Measurements from ENCODE around the gene RAB9A.
"Not testable (repeated sequence)": the region's sequence is repeated elsewhere in the genome, so short reads cannot be mapped to it uniquely, and the experiment has no call there.

The RAB9A gene

DNA sequence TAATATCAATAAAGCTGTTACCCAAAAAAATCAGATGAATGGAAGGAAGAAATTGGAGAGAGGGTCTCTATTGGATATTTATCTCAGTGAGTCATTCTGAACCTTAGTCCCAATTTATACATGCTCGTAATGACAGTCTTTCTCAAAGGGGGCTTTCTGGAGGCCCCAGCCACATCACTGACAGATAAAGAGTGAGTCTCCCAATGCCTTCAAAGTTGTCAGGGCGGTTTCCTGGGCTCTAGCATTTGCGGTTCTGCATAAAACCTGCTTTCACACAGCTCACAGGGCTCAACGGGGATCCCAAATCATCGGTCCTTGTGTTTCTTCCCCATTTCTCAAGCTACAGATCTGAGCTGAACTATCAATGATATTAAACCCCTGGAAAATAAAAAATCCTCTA is 18.7 kb upstream of the RAB9A start:
- DNase-seq, result no peak

DNA sequence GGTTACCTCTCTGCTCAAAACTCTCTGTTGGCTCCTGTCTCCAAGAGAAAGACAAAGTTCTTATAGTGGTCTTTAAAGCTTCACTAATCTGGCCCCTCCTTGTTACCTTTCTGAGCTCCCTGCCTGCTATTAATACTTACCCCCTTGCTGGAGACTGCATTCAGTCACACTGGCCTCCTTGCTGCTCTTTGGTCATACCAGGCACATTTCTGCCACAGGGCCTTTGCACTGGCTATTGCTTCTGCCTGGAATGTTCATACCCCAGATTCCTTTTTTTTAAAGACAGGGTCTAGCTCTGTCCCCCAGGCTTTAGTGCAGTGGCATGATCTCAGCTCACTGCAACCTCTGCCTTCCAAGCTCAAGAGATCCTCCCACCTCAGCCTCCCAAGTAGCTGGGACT is 15.9 kb upstream of the RAB9A start:
- DNase-seq, result no peak

DNA sequence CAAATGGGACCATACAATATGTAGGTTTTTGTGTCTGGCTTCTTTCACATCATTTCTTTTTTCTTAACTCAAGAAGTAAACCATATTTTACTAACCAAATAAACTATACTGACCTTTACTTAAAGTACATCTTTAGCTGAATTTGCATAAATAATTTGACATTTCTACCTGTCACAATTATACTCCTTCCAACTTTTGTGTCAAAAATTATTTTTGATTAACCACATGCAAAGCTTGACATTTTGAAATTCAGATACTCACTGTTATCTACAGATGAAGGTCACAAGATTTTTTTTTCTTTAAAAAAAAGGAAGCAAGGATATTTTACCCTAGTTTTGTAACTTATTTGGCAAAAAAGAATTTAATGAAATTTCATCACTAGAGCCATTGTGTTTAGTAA is 12.0 kb upstream of the RAB9A start:
- no peak for DNase-seq

DNA sequence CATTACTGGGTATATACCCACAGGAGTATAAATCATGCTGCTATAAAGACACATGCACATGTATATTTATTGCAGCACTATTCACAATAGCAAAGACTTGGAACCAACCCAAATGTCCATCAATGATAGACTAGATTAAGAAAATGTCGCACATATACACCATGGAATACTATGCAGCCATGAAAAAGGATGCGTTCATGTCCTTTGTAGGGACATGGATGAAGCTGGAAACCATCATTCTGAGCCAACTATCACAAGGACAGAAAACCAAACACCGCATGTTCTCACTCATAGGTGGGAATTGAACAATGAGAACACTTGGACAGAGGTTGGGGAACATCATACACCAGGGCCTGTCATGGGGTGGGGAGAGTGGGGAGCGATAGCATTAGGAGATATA is 9.2 kb upstream of the RAB9A start:
- not testable (repeated sequence) for DNase-seq

DNA sequence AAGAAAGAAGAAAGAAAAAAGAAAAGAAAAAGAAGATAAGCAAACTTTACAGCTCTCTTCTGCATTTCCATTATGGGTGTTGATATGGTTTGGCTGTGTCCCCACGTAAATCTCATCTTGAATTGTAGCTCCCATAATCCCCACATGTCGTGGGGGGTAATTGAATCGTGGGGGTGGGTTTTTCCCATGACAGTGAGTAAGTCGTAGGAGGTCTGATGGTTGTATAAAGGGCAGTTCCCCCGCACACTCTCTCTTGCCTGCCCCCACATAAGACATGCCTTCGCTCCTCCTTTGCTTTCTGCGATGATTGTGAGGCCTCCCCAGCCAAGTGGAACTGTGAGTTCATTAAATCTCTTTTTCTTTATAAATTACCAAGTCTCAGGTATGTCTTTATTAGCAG is 7.3 kb upstream of the RAB9A start:
- no peak for DNase-seq

DNA sequence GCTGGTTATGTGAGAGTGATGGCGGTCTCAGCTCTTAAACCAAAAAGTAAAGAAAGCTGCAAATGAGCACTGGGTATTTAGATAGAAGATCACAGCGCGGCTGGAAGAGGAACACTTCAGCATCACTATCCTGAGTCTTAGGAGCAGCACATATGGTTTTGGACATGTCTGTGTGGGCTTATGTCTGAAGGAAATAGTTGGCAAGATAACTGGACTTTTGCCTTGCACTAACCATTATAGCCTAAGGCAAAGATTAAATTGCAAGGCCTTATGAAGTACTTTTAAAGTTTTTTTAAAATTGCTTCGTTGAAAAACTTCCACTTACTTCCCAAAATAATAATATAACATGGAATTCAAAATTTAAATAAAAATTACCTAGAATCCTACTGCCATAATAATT is 4.6 kb upstream of the RAB9A start:
- no peak for DNase-seq

DNA sequence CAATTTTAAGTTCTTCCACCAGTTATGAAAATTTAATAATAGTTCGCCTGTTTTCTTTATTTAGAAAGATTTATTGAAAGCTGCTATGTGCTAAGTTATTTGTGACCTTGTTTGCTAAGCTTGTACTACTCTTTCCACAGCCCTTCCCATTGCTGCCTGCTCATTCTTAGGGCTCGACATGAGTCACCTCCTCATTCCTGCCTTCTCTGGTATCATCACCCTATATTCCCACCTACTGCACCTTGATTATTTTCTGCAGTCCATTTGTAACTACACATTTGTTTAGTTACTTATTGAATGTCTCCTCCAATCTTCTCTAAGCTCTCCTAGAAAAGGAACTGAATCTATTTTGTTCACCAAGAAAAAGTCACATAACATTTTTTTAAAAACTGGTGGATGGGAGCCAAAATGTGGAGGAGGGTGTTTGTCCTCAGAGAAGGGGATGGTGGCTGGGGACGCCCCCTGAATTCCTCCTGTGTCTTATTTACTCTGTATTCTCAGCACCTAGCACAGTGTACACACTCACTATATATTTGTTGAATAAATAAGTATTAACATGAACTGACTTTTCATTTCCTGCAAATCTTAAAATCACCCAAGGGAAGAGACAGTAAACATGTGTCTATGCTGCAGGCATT is 3.7 kb upstream of the RAB9A start:
- DNase-seq, result no peak

DNA sequence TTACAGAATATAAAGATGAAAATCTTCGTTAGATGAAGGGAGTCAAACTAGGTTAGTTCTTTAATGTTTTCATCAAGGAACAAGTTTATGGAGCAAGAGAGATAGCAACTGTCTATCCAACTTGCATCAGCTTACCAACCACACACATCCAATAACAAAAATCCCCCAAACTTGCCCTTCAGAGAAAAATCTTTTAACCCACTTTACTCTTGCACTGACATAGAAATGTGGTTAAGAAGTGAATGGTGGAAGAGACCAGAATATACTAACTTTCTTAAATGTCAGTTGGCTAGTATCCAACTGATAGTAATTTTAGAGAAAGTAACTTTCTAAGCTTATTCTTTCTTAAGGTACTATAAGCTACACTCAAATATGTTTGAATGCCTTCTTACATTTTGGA is 1.7 kb upstream of the RAB9A start:
- no peak for DNase-seq

DNA sequence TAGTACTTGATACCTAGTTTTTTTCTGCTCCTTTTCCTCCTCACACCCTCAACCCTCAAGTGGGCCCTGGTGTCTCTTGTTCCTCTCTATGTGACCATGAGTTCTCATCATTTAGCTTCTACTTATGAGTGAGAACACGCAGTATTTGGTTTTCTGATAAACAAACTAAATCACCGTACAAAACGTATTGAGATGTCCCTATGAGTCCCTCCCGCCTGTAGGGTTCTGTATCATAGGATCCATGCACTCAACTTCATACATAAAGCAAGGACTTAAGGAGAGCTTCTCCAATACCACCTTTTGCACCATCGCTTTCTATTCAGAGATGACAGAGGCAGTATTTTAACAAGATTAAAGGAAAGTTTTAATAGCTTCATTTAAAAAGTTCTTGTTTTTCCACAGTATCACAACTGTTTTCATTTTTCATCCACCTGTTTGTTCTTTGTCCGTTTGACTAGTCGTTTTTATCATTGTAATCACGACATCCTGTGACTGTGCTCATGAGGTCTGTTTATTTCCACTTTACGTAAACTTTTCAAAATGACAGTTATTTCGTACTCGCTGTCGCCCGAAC is 457 bp upstream of the RAB9A start:
- no peak for DNase-seq

DNA sequence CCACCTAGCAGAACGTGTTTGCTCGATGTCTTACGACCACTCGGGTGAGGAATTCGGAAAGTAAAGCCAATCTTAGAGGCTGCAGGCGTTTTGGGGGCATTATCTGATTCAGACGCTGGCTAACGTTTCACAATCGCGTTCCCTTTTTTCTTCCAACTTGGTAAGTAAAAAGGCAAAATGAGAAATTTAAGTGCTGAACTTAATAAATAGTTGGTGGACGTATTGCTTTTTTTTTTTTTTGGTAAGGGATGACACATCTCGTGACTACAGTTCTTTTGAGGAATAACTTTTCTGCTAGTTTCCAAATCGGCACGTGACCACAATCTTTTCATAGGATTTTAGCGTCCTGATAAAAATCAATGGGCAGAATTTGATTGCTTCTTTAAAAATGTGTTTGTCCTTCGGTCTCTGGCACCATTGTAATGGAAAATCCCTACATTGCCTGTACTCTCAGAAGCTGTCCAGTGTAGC is 848 bp downstream of the RAB9A start:
- no peak for DNase-seq

DNA sequence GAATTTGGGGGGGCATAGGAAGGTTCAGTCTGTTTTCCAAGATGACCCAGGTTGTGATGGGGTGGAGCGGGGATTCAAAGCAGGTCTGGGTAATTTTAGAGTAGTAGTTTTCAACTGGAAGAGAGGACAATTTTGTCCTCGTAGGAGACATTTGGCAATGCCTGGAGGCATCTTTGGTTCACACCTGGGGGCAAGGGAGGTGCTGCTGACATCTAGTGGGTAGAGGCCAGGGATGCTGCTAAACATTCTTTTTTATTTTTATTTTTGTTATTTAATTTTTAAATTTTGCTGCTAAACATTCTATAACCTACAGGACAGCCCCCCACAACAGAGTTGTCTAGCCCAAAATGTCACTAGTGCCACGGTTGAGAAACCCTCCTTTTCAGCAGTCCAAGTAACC is 1.9 kb downstream of the RAB9A start:
- peak; percentile 11 for DNase-seq

DNA sequence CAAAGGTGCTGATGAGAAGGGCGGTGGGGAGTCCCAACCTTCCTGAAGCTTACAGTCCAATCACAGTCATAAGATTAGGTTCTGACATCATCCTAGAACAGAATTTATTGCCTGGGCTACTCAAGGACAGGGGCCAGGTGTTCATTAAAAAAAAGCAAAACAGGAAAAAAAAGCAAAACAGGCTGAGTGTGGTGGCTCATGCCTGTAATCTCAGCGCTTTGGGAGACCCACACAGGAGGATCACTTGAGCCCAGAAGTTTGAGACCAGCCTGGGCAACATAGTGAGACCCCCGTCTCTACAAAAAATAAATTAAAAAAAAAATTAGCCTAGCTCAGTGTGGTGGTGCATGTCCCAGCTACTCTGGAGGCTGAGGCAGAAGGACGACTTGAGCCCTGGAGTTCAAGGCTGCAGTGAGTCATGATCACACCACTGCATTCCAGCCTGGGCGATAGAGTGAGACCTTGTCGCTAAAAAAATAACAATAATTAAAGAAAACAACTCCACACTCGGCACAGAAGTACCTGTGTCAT is 3.0 kb downstream of the RAB9A start:
- no peak for DNase-seq

DNA sequence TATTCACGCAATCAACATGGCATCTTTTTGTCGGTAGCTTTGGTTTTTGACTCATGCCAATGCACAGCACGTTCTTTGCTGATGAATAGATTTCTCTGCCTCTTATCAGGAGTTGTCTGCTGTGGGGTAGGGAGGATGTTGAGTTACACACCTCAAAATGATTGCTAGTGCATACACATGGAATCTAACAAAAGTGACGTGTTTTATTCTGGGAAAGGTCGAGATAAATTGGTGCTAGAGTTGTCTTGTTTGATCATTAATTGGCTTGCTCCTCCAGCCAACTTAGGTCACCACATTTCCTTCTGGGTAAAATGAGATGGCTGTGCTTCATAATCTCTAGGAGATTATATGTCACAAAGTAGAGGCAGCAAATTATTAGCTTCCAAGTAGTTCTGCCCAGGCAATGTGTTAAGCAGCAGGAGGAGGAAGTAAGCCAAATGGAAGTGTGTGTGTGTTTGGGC is 3.9 kb downstream of the RAB9A start:
- DNase-seq, result no peak

DNA sequence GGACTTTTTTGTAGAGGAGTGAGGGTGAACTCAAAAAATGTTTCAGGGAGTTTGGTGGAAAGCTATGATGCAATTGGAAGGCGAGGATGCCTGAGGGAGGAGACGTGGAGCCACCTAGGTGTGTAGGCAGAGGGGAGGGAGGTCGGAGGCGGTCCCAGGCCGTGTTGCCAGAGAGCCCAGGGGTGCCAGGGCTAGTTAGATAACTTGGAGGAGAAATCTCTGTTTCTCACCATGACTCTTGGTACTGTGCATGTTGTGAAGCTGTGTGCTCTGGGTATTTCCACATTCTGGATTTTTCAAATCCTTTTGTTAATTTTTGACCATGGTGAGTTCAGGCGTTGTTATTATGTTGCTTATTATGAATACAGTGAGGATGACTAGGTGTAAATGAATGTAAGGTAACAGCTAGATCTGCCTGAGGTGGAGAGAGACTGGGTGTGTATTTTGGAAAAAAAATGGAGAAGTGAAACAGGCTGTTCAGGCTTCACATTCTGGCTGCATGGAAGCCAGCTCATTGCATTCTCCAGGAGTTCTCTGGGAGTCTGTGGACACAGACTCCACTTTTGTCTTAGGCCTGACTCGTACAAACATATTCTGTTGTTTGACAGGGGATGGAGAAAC is 4.5 kb downstream of the RAB9A start:
- no peak for DNase-seq

DNA sequence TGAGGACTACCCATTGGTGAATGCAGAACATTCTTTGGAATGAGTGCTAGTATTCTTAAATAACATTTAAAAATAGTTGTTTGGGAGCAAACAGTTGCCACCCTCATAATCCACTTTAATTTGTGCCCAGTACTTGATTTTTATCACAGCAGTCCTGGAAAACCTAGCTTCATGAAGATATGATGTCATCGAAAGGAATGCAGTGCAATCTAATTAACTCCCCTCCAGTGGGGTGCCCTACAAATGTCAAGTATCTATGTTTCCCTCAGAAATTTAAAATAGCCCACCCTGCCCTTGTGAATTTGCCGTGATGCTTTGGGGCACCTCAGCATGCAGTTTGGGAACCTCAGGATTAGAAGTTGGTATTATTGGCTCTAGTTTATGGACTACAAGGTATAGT is 5.4 kb downstream of the RAB9A start:
- no peak for DNase-seq

DNA sequence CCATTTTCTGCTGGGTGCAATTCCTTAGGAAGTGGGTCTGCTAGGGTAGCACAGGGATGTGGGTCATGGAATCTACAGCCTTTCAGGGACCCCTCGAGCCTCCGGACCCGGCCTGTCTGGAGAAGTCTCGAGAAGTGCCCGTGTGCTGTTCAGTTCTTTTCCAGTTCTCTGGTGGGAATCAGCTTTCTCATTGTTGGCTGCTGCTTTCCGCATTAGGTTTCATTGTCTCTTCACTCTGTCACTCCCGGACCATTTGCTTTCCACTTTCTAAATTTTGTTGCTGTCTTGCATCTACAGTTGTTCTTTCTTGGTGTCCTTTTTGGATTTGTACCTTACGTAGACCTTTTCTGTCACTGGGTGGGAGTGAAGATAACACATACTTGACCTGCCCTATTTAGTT is 6.1 kb downstream of the RAB9A start:
- DNase-seq, result no peak

DNA sequence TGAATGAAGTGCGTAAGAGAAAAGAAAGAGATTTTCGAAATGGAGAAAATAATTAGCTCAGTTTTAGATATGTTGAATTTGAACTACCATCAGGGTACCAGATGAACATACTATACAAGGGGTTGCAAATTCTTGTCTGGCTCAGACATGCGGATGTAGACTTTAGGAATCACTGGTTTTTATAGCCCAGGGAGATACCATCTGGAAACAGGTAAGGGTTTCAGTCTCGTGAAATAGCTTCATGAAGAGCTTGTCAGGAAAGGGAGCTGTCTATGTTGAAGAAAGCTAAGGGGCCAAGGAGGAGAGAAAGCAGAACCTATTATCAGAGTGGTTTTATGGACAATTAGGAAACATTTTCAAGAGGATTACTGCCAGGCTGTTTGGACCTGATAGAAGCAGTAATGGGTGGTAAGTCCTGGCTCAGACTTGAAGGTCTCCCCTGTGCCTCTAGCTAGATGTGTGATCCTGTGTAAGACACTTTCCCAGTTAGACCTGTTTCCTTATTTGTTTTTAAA is 6.7 kb downstream of the RAB9A start:
- no peak for DNase-seq

DNA sequence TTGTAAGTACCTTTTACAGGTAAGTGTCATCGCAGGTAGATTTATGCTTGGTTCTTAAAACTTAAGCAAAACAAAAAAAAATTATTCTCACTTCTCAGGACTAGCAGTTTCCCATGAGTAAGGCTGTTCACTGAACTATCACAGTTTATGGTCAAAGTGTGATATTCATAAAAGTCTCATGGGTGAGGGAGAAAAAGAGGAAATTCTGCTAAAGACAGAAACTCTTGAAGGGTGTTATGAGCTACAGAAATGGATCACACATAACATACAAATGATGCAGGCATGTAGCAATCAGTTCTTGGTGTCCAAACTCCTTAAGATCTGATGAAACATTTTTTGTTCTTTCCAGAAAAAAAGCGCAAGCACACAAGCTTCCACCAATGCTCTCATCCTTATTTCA is 8.5 kb downstream of the RAB9A start:
- no peak for DNase-seq

DNA sequence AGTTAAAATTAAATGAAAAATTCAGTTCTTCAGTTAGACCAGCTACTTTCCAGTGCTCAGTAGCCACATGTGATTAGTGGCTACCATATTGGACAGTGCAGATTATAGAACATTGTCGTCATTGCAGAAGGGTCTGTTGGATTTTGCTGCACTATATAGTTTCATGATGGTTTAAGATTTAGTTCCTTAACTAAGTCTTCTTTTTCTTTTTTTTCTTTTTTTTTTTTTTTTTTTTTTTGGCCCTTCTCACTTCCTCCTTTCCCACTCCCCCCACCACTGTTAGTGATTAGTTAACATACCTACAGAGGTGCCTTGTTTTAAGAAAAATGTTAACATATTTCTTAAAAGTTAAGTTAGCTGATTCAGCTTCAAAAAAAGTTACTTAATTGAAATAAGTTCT is 9.0 kb downstream of the RAB9A start:
- no peak for DNase-seq

DNA sequence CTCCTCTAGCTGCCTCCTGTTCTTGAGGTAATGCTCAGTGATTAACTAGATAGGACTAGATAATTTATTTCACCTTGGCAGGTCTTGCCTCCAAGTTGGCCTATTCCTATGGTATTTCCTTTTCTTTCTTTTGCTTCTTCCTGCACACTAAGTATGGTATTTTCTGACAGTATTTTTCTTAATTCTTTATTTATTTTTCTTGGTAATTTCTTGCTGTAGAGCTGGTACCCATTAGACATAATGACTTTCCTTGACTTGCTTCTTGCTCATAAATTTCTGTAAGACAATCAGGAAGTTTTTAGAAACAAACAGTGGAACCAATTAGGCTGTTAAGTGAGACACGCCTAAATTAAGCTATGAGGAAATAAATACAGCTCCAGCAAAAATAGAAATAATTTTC is 9.5 kb downstream of the RAB9A start:
- no peak for DNase-seq

DNA sequence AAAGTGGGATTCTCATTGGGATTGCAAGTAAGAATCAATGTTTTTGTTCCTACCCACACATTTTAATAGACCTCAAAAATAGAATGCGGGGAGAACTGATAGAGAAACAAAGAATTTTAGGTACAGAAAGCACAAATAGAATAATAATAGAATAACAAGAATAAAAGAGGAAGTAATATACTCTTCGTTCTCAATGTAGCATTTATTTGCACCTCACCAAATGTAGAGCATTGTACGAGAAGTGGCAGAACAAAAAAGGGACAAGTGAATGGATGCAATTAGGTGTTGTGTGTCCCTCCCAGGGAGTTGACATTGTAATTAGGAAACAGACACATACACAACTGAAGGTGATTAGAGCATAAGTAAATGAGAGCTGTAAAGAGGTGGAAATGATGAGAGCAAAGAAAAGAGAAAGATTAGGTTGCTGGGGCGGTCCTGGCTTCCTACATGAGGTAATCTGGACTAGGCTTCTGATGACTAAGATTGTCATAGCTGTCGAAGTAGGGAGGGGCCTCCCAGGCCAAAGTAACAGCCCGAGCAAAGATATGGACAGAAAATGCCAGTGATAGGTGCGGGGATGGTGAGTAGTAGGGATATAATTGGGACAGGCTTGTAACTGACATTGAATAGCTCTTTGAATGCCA is 10.4 kb downstream of the RAB9A start:
- no peak for DNase-seq

DNA sequence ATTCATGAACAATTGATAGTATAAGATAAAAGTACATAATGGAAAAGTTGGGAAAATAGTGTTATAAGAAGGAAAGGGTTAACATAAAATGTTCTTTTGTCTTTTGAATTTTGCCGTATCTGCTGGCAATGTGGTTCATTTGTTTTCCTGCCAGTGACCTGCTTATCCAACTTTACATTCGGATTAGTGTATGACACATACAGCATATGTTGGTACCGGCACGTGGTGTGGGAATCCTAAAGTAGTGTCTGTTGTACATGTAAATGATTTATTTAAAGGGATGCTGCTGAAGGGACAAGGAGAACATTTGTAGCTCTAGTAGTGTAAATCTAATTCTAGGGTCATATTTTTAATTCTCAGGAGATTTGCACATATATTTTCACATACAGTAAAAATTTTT is 11.5 kb downstream of the RAB9A start:
- no peak for DNase-seq

DNA sequence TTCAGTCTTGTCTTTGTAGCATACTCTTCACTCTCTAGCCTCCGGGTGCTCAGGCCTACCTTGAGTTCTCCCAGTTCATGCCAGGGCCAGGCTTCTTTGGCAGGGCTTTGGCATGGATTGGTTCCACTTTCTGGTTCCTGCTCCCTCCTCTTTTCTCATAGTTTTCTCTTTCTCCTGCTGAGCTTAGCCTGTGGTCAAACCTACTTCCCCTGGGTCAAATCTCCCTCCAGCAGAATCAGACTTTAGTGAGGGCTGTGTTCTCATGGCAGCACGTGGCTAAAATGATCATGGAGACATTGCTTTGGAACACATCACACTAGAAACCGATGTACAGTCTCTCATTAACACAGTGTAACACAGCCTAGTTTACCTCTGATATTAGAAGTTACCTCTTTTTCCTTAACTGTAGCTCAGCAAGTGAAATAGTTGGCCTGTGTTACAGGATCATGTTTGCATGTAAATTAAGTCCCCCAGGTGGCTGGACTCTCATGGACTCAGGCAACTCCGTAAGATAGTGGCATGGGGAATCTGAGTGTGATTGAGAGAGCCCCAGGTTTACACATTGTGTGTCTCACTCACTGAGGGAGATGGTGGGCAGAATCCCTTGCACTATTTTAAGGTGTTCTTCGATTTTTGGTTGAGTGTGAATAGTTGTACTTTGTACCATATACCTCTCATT is 13.3 kb downstream of the RAB9A start:
- DNase-seq, result no peak
